Activated T-cell treated with anti-CD3 and anti-CD28 coated beads, Interleukin-2, amount 50 U/mL, for 4 hours (primary cell): ENCODE data around the gene DGKD. TPM values are rescaled to one million over a fixed set of nuclear protein-coding genes. Genes with fewer than 3 reads are reported as not detected.

Source experiments
- ATAC-seq, 2 donors: fragments of 200-7000 bp; cut with Tn5 transposase; one replicate each; pipeline ENCODE4 v1.10.0; 2021
- DNase-seq: peaks from one replicate; pipeline ENCODE4 v3.0.0-alpha.2; 2020
- H3K27me3 Mint-ChIP-seq: one replicate; pipeline ENCODE4 v1.8.0; 2021; ENCODE audit warnings: low read depth, mixed read lengths
- H3K36me3 Mint-ChIP-seq: one replicate; pipeline ENCODE4 v1.8.0; 2022; ENCODE audit warnings: mixed read lengths; ENCODE audit not compliant: insufficient read depth
- H3K4me1 Mint-ChIP-seq: one replicate; pipeline ENCODE4 v1.8.0; 2021; ENCODE audit warnings: low read depth, mixed read lengths
- H3K4me3 Mint-ChIP-seq: one replicate; pipeline ENCODE4 v1.8.0; 2021; ENCODE audit warnings: mild to moderate bottlenecking, moderate library complexity, mixed read lengths
- H3K9me3 Mint-ChIP-seq: one replicate; pipeline ENCODE4 v1.8.0; 2021; ENCODE audit warnings: mixed read lengths
- total RNA-seq, 3 donors: library from RNA; stranded (reverse); gene quantifications; one replicate each; pipeline ENCODE4 v1.2.1, GENCODE V29; 2021

DGKD gene, protein sequence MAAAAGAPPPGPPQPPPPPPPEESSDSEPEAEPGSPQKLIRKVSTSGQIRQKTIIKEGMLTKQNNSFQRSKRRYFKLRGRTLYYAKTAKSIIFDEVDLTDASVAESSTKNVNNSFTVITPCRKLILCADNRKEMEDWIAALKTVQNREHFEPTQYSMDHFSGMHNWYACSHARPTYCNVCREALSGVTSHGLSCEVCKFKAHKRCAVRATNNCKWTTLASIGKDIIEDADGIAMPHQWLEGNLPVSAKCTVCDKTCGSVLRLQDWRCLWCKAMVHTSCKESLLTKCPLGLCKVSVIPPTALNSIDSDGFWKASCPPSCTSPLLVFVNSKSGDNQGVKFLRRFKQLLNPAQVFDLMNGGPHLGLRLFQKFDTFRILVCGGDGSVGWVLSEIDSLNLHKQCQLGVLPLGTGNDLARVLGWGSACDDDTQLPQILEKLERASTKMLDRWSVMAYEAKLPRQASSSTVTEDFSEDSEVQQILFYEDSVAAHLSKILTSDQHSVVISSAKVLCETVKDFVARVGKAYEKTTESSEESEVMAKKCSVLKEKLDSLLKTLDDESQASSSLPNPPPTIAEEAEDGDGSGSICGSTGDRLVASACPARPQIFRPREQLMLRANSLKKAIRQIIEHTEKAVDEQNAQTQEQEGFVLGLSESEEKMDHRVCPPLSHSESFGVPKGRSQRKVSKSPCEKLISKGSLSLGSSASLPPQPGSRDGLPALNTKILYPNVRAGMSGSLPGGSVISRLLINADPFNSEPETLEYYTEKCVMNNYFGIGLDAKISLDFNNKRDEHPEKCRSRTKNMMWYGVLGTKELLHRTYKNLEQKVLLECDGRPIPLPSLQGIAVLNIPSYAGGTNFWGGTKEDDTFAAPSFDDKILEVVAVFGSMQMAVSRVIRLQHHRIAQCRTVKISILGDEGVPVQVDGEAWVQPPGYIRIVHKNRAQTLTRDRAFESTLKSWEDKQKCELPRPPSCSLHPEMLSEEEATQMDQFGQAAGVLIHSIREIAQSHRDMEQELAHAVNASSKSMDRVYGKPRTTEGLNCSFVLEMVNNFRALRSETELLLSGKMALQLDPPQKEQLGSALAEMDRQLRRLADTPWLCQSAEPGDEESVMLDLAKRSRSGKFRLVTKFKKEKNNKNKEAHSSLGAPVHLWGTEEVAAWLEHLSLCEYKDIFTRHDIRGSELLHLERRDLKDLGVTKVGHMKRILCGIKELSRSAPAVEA
- 10 to 100 TPM; 38.8 to 44.9 (median 39.3) TPM for total RNA-seq

DNA sequence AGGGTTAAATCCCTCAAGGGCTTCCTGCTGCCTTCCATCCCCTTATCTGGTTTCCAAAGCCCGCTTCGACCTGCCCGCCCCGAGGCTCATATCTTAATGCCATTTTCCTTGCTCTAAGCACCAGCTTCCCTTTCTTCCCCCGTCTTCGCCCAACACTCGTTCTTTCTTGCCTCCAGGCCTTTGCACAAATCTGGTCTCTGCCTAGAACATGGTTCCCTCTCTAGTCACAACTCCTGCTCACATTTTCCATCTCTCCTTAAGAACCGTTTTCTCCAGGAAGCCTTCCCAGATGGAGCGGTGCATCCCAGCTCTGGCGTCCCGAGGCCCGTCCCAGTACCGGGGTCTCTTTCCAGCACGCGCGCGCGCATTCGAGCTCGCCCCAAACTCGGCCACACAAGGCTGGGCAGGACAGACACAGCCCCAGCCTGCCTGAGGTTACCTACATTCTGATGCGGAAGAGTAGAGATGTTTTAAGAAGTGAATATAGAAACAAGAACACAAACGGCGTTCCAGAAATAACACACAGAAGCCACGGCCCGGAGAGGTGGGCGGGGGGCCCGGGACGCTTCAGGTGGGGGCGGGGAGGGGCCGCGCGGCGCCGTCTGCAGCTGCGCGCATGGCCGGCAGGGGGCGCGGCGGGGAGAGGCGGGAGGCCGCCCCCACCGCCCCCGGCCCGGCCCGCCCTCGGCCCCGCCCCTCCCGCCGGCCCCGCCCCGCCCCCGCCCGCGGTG, at the start of gene DGKD:
Gene DGKD (plus strand): TSS at position 726 of the 731 bp plus-strand sequence. CDS start 25 bp downstream, outside the sequence.
- Mint-ChIP-seq H3K27me3 (no peaks in the 10 kb centered on the region), H3K4me1 (peaks cover 74% of the 10 kb centered on the region), H3K9me3 (no peaks in the 10 kb centered on the region), H3K4me3 (peak within 1 kb of the TSS; percentile 91), H3K36me3 (peaks cover 8% of the 10 kb centered on the region)
- DNase-seq, result peak; percentile 71
- ATAC-seq, result peak; percentile 71 to 73

DNA sequence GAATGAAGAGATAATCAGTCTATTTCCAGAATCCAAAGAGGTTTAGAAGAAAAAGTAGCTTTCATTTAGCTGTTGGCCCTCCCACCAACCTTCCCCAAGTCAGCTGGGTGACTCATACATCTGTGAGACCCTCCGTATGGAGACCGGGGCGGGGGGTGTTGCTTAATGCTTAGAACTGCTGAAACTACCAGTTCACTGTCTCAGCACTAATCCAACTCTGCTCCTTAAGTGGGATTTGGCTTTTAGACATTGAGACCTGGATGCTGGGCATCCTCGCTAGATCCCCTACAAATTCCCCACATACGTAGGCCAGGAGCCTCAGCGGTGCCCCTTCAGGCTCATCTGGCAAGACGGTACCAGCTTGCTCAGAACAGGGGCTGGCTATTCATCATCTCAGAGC, 46.7 kb upstream of the DGKD start, which contains the start of gene SAG:
Gene SAG (plus strand): TSS at position 252 of the 400 bp plus-strand sequence. CDS start 1,374 bp downstream, outside the sequence.
- no peak for ATAC-seq
- H3K9me3 Mint-ChIP-seq, result no peaks in the 10 kb centered on the region

DNA sequence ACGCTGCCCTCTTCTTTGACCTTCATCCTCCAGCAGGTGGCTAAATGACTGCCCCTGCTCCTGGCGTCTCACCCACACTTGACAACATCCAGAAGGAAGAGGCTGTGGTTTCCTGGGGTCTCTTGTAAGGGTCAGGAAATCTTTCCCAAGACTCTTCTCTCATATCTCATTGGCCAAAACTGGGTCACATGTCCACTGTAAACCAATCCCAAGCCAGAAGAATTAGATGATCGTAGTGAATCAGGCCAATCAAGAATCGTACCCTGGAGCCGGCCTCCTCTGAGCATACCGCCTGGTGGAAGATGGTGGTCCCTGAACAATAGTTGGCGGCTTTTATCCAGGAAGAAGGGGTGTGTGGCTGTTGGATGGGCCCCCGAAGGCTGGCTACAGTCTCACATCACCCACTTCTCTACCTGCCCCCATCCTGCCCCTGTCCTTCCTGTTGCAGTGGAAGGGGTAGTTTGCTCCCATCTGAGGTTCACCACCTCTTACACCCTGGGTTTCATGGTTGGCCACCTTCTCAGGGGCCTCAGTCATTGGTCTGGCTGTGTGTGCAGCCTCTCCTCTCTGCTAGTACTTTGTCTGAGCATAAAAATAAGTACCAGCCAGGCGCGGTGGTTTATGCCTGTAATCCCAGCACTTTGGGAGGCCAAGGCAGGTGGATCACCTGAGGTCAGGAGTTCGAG, 42.9 kb upstream of the DGKD start:
- Mint-ChIP-seq H3K9me3 (no peaks in the 10 kb centered on the region), H3K4me3 (no peak overlapping the region), H3K27me3 (no peaks in the 10 kb centered on the region), H3K36me3 (no peaks in the 10 kb centered on the region), H3K4me1 (peaks cover 5% of the 10 kb centered on the region)
- no peak for DNase-seq
- no peak for ATAC-seq

More for the DNA sequence above, 46.7 kb upstream of the DGKD start, which contains the start of gene SAG:
- no peak within 1 kb of the TSS for H3K4me3 Mint-ChIP-seq
- H3K36me3 Mint-ChIP-seq, result no peaks in the 10 kb centered on the region
- no peak for DNase-seq
- H3K4me1 Mint-ChIP-seq, result peaks cover 5% of the 10 kb centered on the region
- no peaks in the 10 kb centered on the region for H3K27me3 Mint-ChIP-seq

DNA sequence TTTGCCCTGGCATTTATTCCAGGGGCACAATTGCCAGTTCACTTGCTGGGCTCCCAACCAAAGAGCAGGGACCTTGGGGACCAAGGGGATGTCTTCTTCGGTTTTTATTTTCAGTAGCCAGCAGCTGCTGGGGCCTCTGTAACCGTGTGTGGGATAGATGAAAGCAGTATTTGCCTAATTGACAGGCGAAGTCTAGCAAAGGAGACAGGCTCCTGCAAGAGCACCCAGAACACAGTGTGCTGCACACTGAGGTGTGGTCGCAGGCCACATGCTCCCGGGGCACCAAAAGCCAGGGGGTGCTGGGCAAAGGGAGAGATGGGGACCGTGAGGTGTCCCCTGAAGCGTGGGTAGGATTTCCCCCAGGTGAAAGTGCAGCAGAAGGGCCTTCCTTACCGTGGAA, 41.4 kb upstream of the DGKD start:
- no peak overlapping the region for H3K4me3 Mint-ChIP-seq
- H3K4me1 Mint-ChIP-seq, result peaks cover 5% of the 10 kb centered on the region
- DNase-seq (no peak), ATAC-seq (no peak)
- no peaks in the 10 kb centered on the region for H3K27me3 Mint-ChIP-seq
- H3K9me3 Mint-ChIP-seq, result no peaks in the 10 kb centered on the region
- H3K36me3 Mint-ChIP-seq, result no peaks in the 10 kb centered on the region

DNA sequence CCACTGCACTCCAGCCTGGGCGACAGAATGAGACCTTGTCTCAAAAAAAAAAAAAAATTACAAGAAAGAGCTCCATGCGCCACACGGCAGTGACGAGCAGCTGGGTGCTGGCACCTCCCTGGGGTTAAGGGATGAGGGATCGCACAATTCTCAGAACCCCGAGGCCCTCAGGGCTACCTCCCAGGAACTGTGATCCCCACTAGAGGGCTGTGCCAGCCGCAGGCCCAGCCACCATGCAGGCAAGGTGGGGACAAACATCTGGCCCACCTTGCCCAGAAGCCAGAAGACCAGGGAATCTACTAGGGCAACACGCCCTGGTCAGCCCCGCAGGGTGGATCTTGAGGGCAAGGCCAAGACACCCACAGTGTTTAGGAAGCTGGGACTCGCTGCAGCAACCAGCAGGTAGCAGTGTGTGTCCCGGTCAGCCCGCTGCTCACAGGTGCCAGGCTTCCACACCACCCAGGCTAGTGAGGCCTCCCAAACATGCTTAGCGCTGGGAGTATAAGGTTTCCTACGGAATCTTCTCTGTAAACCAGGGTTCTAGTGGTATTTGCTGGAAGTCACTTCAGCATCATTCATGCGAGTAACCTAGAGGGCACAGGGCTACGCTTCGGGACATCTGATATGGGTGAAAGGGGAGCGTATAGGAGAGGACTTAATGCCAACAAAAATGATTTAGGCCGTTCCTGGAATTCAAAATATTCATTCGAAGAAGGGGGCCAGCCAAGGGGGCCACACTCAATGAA, 39.9 kb upstream of the DGKD start:
- Mint-ChIP-seq H3K9me3 (no peaks in the 10 kb centered on the region), H3K36me3 (no peaks in the 10 kb centered on the region), H3K4me1 (peaks cover 5% of the 10 kb centered on the region), H3K4me3 (no peak overlapping the region), H3K27me3 (peaks cover 4% of the 10 kb centered on the region)
- ATAC-seq, result no peak
- DNase-seq, result no peak

DNA sequence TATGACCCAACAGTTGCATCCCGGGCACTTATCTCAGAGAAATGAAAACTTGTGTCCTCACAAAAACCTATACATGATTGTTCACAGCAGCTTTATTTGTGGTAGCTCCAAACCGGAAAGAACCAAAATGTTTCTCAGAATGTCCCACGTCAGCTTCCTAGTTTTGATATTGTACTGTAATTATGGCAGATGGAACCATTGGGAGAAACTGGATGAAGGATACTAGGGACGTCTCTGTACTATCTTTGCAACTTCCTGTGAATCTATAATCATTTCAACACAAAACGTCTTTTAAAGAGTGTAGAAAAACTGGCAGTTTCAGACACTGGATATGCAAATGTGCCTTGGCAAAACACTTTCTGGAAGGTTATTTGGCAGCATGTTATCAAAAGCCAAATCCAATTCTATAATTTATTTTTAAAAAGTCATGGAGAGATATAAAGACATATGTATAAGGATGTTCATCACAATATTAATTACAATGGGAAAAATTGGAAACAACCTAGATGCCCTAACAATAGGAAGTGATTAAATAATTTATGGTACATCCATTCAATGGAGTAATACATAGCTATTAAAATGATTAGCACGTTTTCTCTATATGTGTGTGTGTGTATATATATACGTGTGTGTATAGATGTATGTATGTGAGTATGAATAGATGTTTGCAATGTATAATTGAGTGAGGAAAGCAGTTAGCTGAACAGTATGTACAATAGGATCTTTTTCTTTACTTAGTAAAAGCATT, 36.9 kb upstream of the DGKD start:
- no peak for ATAC-seq

DNA sequence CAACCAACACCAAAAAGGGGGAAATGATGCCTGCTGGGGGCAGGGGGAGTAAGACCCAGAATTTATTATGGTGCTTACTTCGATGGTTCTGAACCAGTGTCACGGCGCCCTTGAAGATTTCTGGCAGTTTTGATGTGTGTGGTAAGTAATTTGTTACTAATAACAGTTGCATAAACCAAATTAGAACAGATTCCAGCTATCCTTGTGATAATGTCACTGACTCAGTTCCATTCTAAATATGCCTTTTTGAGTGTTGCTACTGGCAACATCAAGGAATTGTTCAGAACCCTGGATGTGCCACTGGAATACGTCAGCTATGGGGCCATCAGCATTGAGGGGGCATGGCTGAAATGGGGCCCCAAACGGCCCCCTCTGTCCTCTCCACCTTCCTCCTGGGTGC, 35.0 kb upstream of the DGKD start:
- no peaks in the 10 kb centered on the region for H3K36me3 Mint-ChIP-seq
- peaks cover 4% of the 10 kb centered on the region for H3K27me3 Mint-ChIP-seq

More for the DNA sequence above, 36.9 kb upstream of the DGKD start:
- DNase-seq, result no peak
- no peaks in the 10 kb centered on the region for H3K36me3 Mint-ChIP-seq
- no peak overlapping the region for H3K4me3 Mint-ChIP-seq
- H3K4me1 Mint-ChIP-seq, result peaks cover 3% of the 10 kb centered on the region
- peaks cover 4% of the 10 kb centered on the region for H3K27me3 Mint-ChIP-seq
- no peaks in the 10 kb centered on the region for H3K9me3 Mint-ChIP-seq

DNA sequence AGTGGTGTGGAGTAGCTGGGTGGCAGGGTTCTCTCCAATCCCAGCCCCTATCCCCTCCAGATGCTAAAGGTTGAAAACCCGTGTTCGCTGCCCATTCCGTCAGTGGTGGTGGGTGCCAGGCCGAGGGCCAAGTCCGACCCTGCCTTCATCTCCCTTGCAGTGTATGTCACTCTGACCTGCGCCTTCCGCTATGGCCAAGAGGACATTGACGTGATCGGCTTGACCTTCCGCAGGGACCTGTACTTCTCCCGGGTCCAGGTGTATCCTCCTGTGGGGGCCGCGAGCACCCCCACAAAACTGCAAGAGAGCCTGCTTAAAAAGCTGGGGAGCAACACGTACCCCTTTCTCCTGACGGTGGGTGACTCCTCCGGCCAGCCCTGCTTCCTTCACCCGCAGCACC, 33.8 kb upstream of the DGKD start:
- Mint-ChIP-seq H3K4me1 (peaks cover 8% of the 10 kb centered on the region), H3K4me3 (no peak overlapping the region), H3K36me3 (no peaks in the 10 kb centered on the region), H3K9me3 (no peaks in the 10 kb centered on the region), H3K27me3 (peaks cover 4% of the 10 kb centered on the region)
- DNase-seq, result no peak
- no peak for ATAC-seq

More for the DNA sequence above, 35.0 kb upstream of the DGKD start:
- DNase-seq (no peak), ATAC-seq (no peak)
- no peak overlapping the region for H3K4me3 Mint-ChIP-seq
- no peaks in the 10 kb centered on the region for H3K9me3 Mint-ChIP-seq
- H3K4me1 Mint-ChIP-seq, result peaks cover 8% of the 10 kb centered on the region

DNA sequence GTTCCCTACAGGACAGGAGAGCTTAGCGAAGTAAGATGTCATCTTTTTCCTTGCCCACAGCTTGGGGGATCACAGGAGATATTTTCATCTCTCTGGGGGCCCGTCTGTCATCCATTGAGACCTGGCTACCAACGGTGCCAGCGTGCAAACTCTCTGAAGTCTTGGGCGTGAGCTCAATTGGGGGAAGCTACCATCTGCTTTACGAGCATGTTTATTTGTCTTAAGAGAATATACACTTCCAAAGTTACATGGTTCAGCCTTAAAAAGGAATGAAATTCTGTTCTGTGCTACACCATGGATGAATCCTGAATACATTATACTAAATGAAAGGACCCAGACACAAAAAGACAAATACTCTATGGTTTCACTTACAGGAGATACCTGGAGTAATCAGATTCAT, 33.1 kb upstream of the DGKD start:
- Mint-ChIP-seq H3K27me3 (peaks cover 4% of the 10 kb centered on the region), H3K9me3 (no peaks in the 10 kb centered on the region), H3K36me3 (no peaks in the 10 kb centered on the region), H3K4me3 (no peak overlapping the region), H3K4me1 (peaks cover 8% of the 10 kb centered on the region)
- no peak for ATAC-seq
- no peak for DNase-seq

DNA sequence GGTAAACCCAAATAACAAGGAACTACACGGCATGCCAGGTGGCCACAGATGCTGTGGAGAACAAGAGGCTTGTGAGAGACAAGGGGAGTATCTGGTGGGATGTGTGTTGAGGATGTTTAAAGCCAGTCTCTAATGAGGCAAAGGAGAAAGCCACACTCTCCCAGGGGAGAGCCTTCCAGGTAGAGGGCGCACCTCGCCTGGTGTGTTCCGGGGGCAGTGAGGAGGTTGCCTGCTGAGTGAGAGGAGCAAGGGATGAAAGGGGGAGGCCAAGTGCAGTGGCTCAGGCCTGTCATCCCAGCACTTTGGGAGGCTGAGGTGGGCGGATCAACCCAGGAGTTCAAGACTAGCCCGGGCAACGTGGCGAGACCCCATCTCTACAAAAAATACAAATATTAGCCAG, 30.4 kb upstream of the DGKD start:
- no peaks in the 10 kb centered on the region for H3K9me3 Mint-ChIP-seq
- DNase-seq (no peak), ATAC-seq (no peak)
- no peak overlapping the region for H3K4me3 Mint-ChIP-seq
- H3K4me1 Mint-ChIP-seq, result peaks cover 8% of the 10 kb centered on the region
- H3K36me3 Mint-ChIP-seq, result no peaks in the 10 kb centered on the region
- peaks cover 2% of the 10 kb centered on the region for H3K27me3 Mint-ChIP-seq

DNA sequence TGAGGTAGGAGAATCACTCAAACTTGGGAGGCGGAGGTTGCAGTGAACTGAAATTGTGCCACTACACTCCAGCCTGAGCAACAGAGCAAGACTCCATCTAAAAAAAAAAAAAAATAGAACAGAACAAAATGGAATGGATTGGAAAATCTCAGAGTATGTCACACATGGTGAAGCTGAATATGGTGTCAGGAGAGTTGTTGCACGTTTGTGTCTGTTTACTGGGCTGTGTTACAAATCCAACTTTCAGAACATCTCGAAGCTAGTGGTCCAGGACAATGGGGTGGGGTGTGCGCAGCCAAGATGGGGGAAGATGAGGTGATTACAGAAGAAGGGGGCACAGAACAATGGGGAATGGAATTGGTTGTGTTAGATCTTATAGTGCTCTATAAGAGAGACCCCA, 29.0 kb upstream of the DGKD start:
- H3K4me1 Mint-ChIP-seq, result peaks cover 14% of the 10 kb centered on the region
- no peaks in the 10 kb centered on the region for H3K36me3 Mint-ChIP-seq
- DNase-seq, result no peak
- H3K27me3 Mint-ChIP-seq, result no peaks in the 10 kb centered on the region
- no peaks in the 10 kb centered on the region for H3K9me3 Mint-ChIP-seq
- ATAC-seq, result no peak
- no peak overlapping the region for H3K4me3 Mint-ChIP-seq

DNA sequence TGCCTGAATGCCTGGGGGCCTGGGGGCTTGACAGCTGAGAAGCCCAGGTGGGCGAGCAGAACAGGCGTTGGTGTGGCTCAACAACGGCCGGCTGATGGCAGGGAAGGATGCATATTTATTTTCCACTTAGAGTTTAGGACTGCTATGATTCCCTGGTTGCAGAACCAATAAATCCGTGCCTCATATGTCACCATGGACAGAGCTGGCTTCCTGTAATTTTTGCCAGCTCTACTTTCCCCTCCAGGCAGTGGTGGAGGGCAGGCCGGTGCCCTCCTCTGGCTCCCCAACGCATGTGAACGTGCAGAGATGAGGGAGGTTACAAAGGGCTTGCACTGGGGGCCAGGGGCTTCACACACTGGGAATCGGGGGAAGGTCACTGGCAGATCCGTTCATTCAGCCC, 28.5 kb upstream of the DGKD start:
- no peak for ATAC-seq
- H3K9me3 Mint-ChIP-seq, result no peaks in the 10 kb centered on the region
- no peak for DNase-seq
- H3K4me3 Mint-ChIP-seq, result no peak overlapping the region
- H3K27me3 Mint-ChIP-seq, result no peaks in the 10 kb centered on the region
- no peaks in the 10 kb centered on the region for H3K36me3 Mint-ChIP-seq
- H3K4me1 Mint-ChIP-seq, result peaks cover 14% of the 10 kb centered on the region
